CD4-positive, alpha-beta T cell treated with Interleukin-15 for 1 hour (primary cell): Measurements from ENCODE around the gene ST7.
"Not testable (repeated sequence)": the region's sequence is repeated elsewhere in the genome, so short reads cannot be mapped to it uniquely, and the experiment has no call there.

Experiments
- DNase-seq: peaks from one replicate; pipeline ENCODE4 v3.0.0-alpha.2; 2020

Gene ST7

GRCh38 chr7:117110480-117111315, 157.4 kb downstream of the ST7 start:
- peak; percentile 17 for DNase-seq

- no peak for DNase-seq
Measured at GRCh38 chr7:117111535-117111934, 158.2 kb downstream of the ST7 start.

DNA sequence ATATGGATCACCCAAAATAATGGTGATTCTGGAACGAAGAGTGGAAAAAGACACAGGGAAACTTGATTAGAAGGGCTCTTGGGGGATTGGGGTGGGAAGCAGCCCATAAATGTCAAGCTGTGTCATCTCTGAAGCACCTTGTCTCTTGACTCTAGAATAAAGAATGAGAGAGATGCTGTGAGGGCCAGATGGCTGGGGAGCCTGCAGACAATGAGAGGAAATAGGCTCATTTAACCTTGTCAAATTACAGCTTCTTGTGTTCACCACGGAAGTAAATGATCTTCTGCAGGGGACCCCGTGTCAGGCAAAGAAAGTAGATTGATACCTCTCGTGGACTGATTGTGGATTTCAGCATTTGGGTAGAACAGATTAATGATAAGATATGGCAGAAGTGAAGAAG, 159.3 kb downstream of the ST7 start:
- no peak for DNase-seq

GRCh38 chr7:117113871-117114270, 160.6 kb downstream of the ST7 start:
- DNase-seq, result no peak

- no peak for DNase-seq
Measured at GRCh38 chr7:117114272-117114671, 161.0 kb downstream of the ST7 start.

GRCh38 chr7:117116211-117116610, 162.9 kb downstream of the ST7 start:
- DNase-seq, result no peak

DNA sequence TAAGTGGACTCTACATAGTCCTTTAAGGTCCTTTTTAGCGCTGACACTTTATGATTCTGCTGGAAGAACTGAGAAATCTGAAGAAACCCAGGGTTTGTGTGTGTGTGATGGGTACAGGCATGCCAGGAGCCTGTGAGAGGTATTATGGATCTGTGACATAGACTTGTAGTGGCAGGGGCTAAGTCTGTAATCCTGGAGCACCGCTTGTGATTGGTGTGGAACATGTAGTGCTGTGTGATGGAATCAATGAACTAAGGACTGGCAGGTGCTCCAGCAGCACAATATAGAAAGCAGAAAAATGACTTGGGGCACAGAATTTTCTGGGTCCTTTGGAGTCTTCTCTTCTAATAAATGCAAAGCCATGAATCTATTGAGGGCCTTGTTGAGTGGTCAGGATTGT, 163.9 kb downstream of the ST7 start:
- no peak for DNase-seq

GRCh38 chr7:117118579-117119180, 165.4 kb downstream of the ST7 start:
- DNase-seq, result no peak

DNA sequence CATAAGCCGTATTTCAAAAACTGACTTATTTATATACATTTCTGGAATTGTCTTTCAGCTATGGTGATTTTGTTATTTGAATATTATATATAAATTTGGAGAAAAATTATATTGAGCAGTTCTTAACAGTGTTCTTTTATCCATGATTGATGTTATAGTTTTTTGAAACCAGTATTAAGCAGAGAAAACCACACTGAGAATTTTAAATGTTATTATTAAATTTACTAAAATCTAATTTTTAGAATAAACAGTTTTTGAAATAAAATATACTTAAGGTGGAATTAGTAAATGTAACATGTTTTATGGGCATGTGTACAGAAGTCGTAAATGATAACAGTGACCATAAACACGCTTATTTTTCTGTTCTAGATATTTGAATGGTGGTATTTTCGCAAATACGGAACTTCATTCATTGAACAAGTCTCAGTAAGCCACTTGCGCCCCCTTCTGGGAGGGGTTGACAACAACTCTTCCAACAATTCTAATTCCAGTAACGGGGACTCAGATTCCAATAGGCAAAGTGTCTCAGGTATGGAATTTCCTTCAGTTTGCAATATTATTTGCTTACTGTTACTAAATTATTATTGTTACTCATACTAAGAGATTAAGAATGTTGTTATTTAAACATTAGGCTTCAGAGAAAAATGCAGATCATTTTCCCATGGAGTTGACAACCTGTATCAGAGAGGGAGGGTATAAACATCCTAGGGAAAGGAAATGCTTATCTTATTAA, 166.1 kb downstream of the ST7 start:
- peak; percentile 66 for DNase-seq

DNA sequence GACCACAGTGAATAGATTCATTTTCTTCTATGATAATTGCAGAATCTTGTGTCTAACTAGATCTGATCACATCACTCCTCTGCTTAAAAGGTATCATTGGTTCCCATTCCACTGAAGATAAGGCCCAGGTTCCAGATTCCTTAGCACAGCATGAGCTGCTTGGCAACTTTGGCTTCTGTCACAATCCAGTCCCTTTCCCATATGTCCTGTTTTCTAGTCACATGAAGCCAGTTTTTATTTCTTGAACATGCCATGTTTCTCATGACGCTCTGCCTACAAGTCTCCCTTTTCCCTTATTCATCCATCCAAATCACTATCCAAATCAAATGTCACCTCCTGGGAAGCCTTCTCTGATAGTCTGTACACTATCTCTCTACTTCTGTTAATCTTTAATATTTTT, 167.0 kb downstream of the ST7 start:
- not testable (repeated sequence) for DNase-seq

GRCh38 chr7:117122036-117122435, 168.7 kb downstream of the ST7 start:
- not testable (repeated sequence) for DNase-seq

GRCh38 chr7:117122536-117122935, 169.2 kb downstream of the ST7 start:
- DNase-seq, result no peak

GRCh38 chr7:117123311-117123926, 170.1 kb downstream of the ST7 start:
- no peak for DNase-seq

- DNase-seq, result peak; percentile 57
Measured at GRCh38 chr7:117124591-117125220, 171.4 kb downstream of the ST7 start.

GRCh38 chr7:117126676-117127075, 173.4 kb downstream of the ST7 start:
- no peak for DNase-seq

- peak; percentile 24 for DNase-seq
Measured at GRCh38 chr7:117127585-117128168, 174.4 kb downstream of the ST7 start.

- no peak for DNase-seq
Measured at GRCh38 chr7:117129521-117129955, 176.2 kb downstream of the ST7 start.

GRCh38 chr7:117130262-117130661, 177.0 kb downstream of the ST7 start:
- no peak for DNase-seq

GRCh38 chr7:117132321-117133120, 179.2 kb downstream of the ST7 start:
- no peak for DNase-seq

DNA sequence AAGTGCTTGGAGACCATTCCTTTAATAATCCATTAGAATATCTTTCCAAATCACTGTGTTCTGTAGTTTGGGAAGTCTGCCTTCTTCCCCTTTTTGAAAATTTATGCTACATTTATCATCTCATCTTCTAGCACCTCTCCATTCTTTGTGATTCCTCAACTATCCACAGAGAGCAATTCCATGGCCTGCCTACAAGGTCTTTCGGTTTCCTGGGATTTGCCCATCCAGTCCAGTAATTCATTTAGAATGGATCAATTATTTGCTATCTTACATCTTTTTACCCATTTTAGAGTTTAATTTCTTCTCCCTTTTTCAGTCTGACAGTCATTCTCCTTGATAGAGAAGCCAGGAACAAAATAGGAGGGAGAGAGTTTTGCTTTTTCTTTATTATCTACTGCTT, 179.8 kb downstream of the ST7 start:
- DNase-seq, result no peak

- no peak for DNase-seq
Measured at GRCh38 chr7:117134411-117134810, 181.1 kb downstream of the ST7 start.
